ENCODE measurements around the gene DCST1. TPM values are rescaled to one million over a fixed set of nuclear protein-coding genes. Genes with fewer than 3 reads are reported as not detected.

The DCST1 gene
- total RNA-seq, 1 donor from 2014 or later, result not detected

DNA sequence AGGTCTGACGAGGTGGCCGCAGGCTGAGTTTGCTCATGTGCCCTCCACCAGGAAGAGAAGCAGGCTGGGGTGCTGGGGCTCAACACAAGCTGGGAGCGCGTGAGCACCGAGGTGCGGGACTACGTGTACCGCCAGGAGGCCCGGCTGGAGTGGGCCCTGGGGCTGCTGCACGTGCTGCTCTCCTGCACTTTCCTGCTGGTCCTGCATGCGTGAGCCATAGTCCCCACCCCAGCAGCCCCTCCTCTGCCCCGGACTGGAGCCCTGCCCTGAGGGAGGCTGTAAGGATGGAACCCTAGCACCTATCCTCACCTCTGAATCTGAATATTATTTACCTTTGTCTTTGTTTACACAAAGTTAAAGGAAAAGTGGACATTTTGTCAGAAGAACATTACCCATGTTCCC, 9.7 kb downstream of the DCST1 start:
- H3K27me3 Mint-ChIP-seq, result peaks cover 7% of the 10 kb centered on the region
- no peaks in the 10 kb centered on the region for H3K9me3 Mint-ChIP-seq
- no peak for DNase-seq (ENCODE audit: extremely low spot score, unreplicated experiment)
- peaks cover 11% of the 10 kb centered on the region for H3K4me1 Mint-ChIP-seq (ENCODE audit: unreplicated experiment)
- H3K4me3 Mint-ChIP-seq, result no peak overlapping the region
- H3K36me3 Mint-ChIP-seq, result no peaks in the 10 kb centered on the region
- H3K27ac Mint-ChIP-seq, result peak overlapping the region; percentile 19
- TF ChIP-seq, protein P1, sequence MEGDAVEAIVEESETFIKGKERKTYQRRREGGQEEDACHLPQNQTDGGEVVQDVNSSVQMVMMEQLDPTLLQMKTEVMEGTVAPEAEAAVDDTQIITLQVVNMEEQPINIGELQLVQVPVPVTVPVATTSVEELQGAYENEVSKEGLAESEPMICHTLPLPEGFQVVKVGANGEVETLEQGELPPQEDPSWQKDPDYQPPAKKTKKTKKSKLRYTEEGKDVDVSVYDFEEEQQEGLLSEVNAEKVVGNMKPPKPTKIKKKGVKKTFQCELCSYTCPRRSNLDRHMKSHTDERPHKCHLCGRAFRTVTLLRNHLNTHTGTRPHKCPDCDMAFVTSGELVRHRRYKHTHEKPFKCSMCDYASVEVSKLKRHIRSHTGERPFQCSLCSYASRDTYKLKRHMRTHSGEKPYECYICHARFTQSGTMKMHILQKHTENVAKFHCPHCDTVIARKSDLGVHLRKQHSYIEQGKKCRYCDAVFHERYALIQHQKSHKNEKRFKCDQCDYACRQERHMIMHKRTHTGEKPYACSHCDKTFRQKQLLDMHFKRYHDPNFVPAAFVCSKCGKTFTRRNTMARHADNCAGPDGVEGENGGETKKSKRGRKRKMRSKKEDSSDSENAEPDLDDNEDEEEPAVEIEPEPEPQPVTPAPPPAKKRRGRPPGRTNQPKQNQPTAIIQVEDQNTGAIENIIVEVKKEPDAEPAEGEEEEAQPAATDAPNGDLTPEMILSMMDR (conservative IDR thresholded peaks at IDR 0.05), result no peak

- Mint-ChIP-seq H3K36me3 (no peaks in the 10 kb centered on the region), H3K9me3 (no peaks in the 10 kb centered on the region), H3K27me3 (peaks cover 7% of the 10 kb centered on the region), H3K4me1 (ENCODE audit: unreplicated experiment) (peaks cover 14% of the 10 kb centered on the region), H3K4me3 (no peak overlapping the region), H3K27ac (peak overlapping the region; percentile 19)
- DNase-seq (ENCODE audit: extremely low spot score, unreplicated experiment), result no peak
- TF ChIP-seq, protein P1 (conservative IDR thresholded peaks at IDR 0.05), result no peak
Observed at GRCh38 chr1:155043793-155044192, 10.2 kb downstream of the DCST1 start.

- Mint-ChIP-seq H3K27ac (peak overlapping the region; percentile 81), H3K4me3 (no peak overlapping the region), H3K27me3 (peaks cover 7% of the 10 kb centered on the region), H3K36me3 (no peaks in the 10 kb centered on the region), H3K4me1 (ENCODE audit: unreplicated experiment) (peaks cover 18% of the 10 kb centered on the region), H3K9me3 (no peaks in the 10 kb centered on the region)
- DNase-seq (ENCODE audit: extremely low spot score, unreplicated experiment), result no peak
- TF ChIP-seq, protein P1 (conservative IDR thresholded peaks at IDR 0.05), result no peak
Observed at GRCh38 chr1:155044365-155044764, 10.7 kb downstream of the DCST1 start.

- peaks cover 7% of the 10 kb centered on the region for H3K27me3 Mint-ChIP-seq
- TF ChIP-seq, protein P1 (conservative IDR thresholded peaks at IDR 0.05), result peak; percentile 77
- H3K27ac Mint-ChIP-seq, result peak overlapping the region; percentile 81
- DNase-seq (ENCODE audit: extremely low spot score, unreplicated experiment), result no peak
- H3K36me3 Mint-ChIP-seq, result no peaks in the 10 kb centered on the region
- H3K4me3 Mint-ChIP-seq, result peak overlapping the region; percentile 13
- no peaks in the 10 kb centered on the region for H3K9me3 Mint-ChIP-seq
- H3K4me1 Mint-ChIP-seq (ENCODE audit: unreplicated experiment), result peaks cover 25% of the 10 kb centered on the region
Observed at GRCh38 chr1:155044812-155045657, 11.4 kb downstream of the DCST1 start.

GRCh38 chr1:155048449-155049334, 15.1 kb downstream of the DCST1 start:
- no peaks in the 10 kb centered on the region for H3K27me3 Mint-ChIP-seq
- H3K36me3 Mint-ChIP-seq, result no peaks in the 10 kb centered on the region
- H3K4me3 Mint-ChIP-seq, result peak overlapping the region; percentile 41
- H3K9me3 Mint-ChIP-seq, result no peaks in the 10 kb centered on the region
- peak overlapping the region; percentile 91 for H3K27ac Mint-ChIP-seq
- DNase-seq (ENCODE audit: extremely low spot score, unreplicated experiment), result no peak
- peaks cover 34% of the 10 kb centered on the region for H3K4me1 Mint-ChIP-seq (ENCODE audit: unreplicated experiment)
- TF ChIP-seq, protein P1 (conservative IDR thresholded peaks at IDR 0.05), result no peak

Measured in type B pancreatic cell (in vitro differentiated cells).